NT2/D1 (cell line): ENCODE data around the gene FHOD3.
"Not testable (repeated sequence)": the region's sequence is repeated elsewhere in the genome, so short reads cannot be mapped to it uniquely, and the experiment has no call there.

ENCODE experiments used
- DNase-seq: peaks from one replicate; pipeline ENCODE4 v3.0.0-alpha.2; 2011; ENCODE audit warnings: low read depth, low spot score
- H3K27me3 ChIP-seq: 2 replicates; pipeline ENCODE4 v1.6.0; 2011; ENCODE audit warnings: mild to moderate bottlenecking; ENCODE audit not compliant: insufficient read length, insufficient read depth
- H3K36me3 ChIP-seq: 2 replicates; pipeline ENCODE4 v1.6.1; 2011; ENCODE audit warnings: mild to moderate bottlenecking, low read length, mixed read lengths; ENCODE audit not compliant: insufficient read depth, insufficient read length
- H3K4me1 ChIP-seq: 2 replicates; pipeline ENCODE4 v1.5.1; 2011; ENCODE audit not compliant: insufficient read depth, insufficient read length
- H3K4me3 ChIP-seq: 2 replicates; pipeline ENCODE4 v1.5.1; 2011; ENCODE audit warnings: low read depth; ENCODE audit not compliant: insufficient read length
- H3K9ac ChIP-seq: 2 replicates; pipeline ENCODE4 v1.6.0; 2011; ENCODE audit warnings: low read depth; ENCODE audit not compliant: insufficient read length
- H3K9me3 ChIP-seq: 2 replicates; pipeline ENCODE4 v1.5.1; 2011; ENCODE audit warnings: mild to moderate bottlenecking, low read length; ENCODE audit not compliant: insufficient read depth
- SUZ12 ChIP-seq: IDR thresholded peaks from 2 replicates; pipeline ENCODE4 v1.6.1; 2011; ENCODE audit not compliant: insufficient read length, insufficient read depth; ENCODE audit errors: extremely low read depth
- YY1 ChIP-seq: IDR thresholded peaks from 2 replicates; pipeline ENCODE4 v1.6.1; 2011; ENCODE audit not compliant: insufficient read length, insufficient read depth
- ZNF274 ChIP-seq: IDR thresholded peaks from 2 replicates; pipeline ENCODE4 v1.6.1; 2011; ENCODE audit warnings: mild to moderate bottlenecking, low read depth, low read length

The FHOD3 gene

GRCh38 chr18:36811955-36812354 lies 514.4 kb downstream of the FHOD3 start:
- Histone ChIP-seq H3K9me3 (no peaks in the 10 kb centered on the region), H3K27me3 (no peaks in the 10 kb centered on the region), H3K9ac (no peak overlapping the region), H3K4me3 (no peak overlapping the region), H3K36me3 (peaks cover 49% of the 10 kb centered on the region), H3K4me1 (no peaks in the 10 kb centered on the region)
- no peak for TF ChIP-seq ZNF274
- DNase-seq = no peak

DNA sequence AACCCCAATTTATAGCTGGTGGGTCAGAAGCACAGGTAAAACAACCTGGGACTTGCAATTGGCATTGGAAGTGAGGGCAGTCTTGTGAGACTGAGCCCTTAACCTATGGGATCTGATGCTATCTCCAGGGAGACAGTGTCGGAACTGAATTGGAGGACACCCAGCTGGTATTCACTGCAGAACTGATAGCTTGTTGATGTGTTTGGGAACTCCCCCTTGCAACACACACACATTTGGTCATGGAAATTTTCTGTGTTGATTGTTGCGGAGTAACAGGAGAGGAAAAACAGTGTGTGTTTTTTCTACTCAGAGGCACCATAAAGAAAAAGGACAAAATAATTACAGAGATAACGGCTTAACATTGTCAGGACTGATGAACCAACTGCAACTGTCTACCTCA lies 515.2 kb downstream of the FHOD3 start:
- H3K36me3 ChIP-seq = peaks cover 49% of the 10 kb centered on the region
- no peak overlapping the region for H3K4me3 ChIP-seq
- no peaks in the 10 kb centered on the region for H3K27me3 ChIP-seq
- H3K9ac ChIP-seq = no peak overlapping the region
- no peak for DNase-seq
- no peaks in the 10 kb centered on the region for H3K4me1 ChIP-seq
- no peaks in the 10 kb centered on the region for H3K9me3 ChIP-seq
- TF ChIP-seq ZNF274 (no peak), SUZ12 (no peak), YY1 (no peak)

DNA sequence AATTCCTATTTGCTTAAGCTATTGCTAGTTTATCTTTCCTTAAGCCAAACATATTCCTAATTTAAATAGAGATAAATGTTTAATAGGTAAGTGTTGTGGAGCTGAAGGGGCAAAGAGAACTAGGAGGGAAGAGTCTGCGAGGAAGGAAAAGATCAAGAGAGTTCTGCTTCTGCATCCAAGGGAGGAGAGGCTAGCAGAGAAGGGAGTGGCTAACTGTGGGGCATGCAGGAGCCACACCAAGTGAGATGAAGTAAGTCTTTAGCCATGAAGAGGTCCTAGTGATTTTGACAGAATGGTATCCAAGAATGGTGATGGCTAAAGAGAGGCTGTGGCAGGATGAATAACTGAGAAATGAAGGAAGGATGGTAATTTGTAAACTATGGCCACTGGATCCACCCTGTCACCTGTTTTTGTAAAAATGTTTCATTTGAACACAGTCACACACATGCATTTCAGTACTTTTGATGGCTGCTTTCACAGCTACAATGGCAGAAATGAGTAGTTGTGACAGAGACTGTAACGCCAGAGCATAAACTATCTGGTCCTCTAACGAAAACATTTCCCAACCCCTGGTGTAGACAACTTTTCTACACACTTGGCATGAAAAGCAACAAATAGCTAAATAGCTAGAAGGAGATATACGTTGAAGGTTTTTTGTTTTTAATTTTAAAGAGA lies 515.7 kb downstream of the FHOD3 start:
- no peaks in the 10 kb centered on the region for H3K9me3 ChIP-seq
- H3K36me3 ChIP-seq = peaks cover 51% of the 10 kb centered on the region
- H3K27me3 ChIP-seq = no peaks in the 10 kb centered on the region
- H3K4me1 ChIP-seq = no peaks in the 10 kb centered on the region
- H3K4me3 ChIP-seq = no peak overlapping the region
- H3K9ac ChIP-seq = no peak overlapping the region
- DNase-seq = no peak
- no peak for TF ChIP-seq ZNF274
- TF ChIP-seq YY1 = no peak
- TF ChIP-seq SUZ12 = no peak

DNA sequence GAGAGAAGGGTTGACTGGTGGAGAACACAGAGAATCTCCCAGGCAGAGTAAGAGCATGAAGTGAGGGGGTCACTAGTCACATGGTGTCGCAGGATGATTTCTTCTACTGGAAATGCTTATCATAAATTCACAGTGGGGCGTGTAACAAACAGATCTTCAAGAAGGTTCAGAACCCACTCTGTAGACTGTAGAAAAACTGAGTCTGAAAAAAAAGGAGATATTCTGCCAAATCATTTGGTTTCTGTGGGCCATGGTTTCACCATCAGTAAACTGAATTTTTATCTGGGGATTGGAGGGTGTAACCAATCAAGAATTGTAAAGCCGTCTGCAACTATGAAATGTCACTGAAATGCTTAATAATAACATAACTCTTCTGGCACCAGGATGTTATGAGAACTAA lies 516.3 kb downstream of the FHOD3 start:
- H3K27me3 ChIP-seq = no peaks in the 10 kb centered on the region
- DNase-seq = no peak
- no peak overlapping the region for H3K4me3 ChIP-seq
- H3K9me3 ChIP-seq = no peaks in the 10 kb centered on the region
- H3K36me3 ChIP-seq = peaks cover 55% of the 10 kb centered on the region
- TF ChIP-seq ZNF274 (no peak), YY1 (no peak)
- no peak overlapping the region for H3K9ac ChIP-seq
- no peaks in the 10 kb centered on the region for H3K4me1 ChIP-seq

- Histone ChIP-seq H3K27me3 (no peaks in the 10 kb centered on the region), H3K9ac (no peak overlapping the region), H3K36me3 (peaks cover 58% of the 10 kb centered on the region), H3K9me3 (no peaks in the 10 kb centered on the region), H3K4me3 (no peak overlapping the region), H3K4me1 (no peaks in the 10 kb centered on the region)
- no peak for TF ChIP-seq ZNF274
- no peak for TF ChIP-seq SUZ12
- no peak for TF ChIP-seq YY1
- no peak for DNase-seq
These were observed 517.5 kb downstream of the FHOD3 start for GRCh38 chr18:36814994-36815393.

DNA sequence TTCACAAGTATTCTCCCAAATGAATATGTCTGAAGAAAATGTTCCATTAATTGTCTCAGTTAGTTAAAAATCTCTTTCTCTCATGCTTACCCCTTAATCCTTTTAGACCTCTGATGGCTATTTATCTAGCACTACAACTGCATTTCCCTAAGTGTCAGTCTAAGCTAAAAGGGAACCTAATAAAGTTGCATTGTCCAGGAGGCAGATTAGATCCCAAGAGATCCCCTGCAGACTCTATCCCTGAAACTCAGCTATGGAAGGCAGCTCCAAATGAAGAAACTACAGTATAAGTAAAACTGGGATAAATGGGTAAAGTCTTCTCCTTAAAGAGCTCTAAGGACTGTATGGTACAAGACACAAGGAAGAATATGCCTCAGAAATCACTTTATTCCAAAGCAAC lies 518.6 kb downstream of the FHOD3 start:
- not testable (repeated sequence) for H3K27me3 ChIP-seq, DNase-seq
- peaks cover 63% of the 10 kb centered on the region for H3K36me3 ChIP-seq

GRCh38 chr18:36817039-36817438 lies 519.5 kb downstream of the FHOD3 start:
- Histone ChIP-seq H3K9me3 (no peaks in the 10 kb centered on the region), H3K36me3 (peaks cover 70% of the 10 kb centered on the region), H3K4me1 (no peaks in the 10 kb centered on the region), H3K9ac (no peak overlapping the region), H3K27me3 (no peaks in the 10 kb centered on the region), H3K4me3 (no peak overlapping the region)
- no peak for DNase-seq
- no peak for TF ChIP-seq YY1
- no peak for TF ChIP-seq SUZ12
- no peak for TF ChIP-seq ZNF274

More for the DNA sequence above, 518.6 kb downstream of the FHOD3 start:
- H3K4me3 ChIP-seq, H3K9ac ChIP-seq, H3K4me1 ChIP-seq, H3K9me3 ChIP-seq: not testable (repeated sequence)

DNA sequence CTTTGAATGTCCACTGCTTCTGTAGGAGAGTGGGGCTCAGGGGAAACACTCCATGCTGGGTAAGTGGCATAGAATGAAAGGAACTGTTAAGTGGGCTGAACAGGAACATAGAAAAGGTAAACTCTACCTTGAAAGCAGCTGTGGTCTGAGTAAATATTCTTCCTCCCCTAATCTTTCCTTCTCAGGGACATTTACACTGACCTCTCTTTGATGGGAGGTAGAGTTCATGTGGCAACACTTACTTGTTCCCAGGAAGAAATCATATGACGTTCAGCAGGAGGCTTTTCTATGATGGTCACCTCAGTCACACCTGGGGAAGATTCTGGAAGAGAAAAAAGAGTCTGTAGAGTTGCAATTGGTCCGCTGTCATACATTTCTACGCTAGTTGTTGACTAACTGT lies 521.1 kb downstream of the FHOD3 start:
- Histone ChIP-seq H3K9me3 (no peaks in the 10 kb centered on the region), H3K9ac (no peak overlapping the region), H3K36me3 (peaks cover 64% of the 10 kb centered on the region), H3K27me3 (no peaks in the 10 kb centered on the region), H3K4me3 (no peak overlapping the region), H3K4me1 (no peaks in the 10 kb centered on the region)
- no peak for TF ChIP-seq ZNF274
- no peak for TF ChIP-seq SUZ12
- no peak for TF ChIP-seq YY1
- no peak for DNase-seq
